H9 (cell line): Measurements from ENCODE around the gene SERTAD2. TPM values are rescaled to one million over a fixed set of nuclear protein-coding genes. Genes with fewer than 3 reads are reported as not detected.
A peak's percentile ranks its signal among the peaks of the same experiment; 100 is the strongest.

Source experiments
- DNase-seq: peaks from one replicate; pipeline ENCODE4 v3.0.0-alpha.2; 2017
- H2AFZ ChIP-seq: one replicate; pipeline ENCODE4 v1.6.1; 2013; ENCODE audit warnings: mild to moderate bottlenecking, low read length, control low read depth, moderate library complexity
- H2AK5ac ChIP-seq: 2 replicates; pipeline ENCODE4 v1.6.1; 2013; ENCODE audit warnings: low read length, control low read depth, mixed read lengths; ENCODE audit not compliant: insufficient read length
- H2BK120ac ChIP-seq: one replicate; pipeline ENCODE4 v1.6.1; 2013; ENCODE audit warnings: low read depth, mild to moderate bottlenecking, low read length, control low read depth, inconsistent platforms; ENCODE audit not compliant: poor library complexity, severe bottlenecking
- H2BK12ac ChIP-seq: 2 replicates; pipeline ENCODE4 v1.6.1; 2013; ENCODE audit warnings: low read length, control low read depth, mixed read lengths, low read depth; ENCODE audit not compliant: insufficient read length
- H2BK15ac ChIP-seq: 2 replicates; pipeline ENCODE4 v1.6.1; 2013; ENCODE audit warnings: low read depth, low read length, control low read depth
- H2BK20ac ChIP-seq: one replicate; pipeline ENCODE4 v1.6.1; 2013; ENCODE audit warnings: low read depth, mild to moderate bottlenecking, low read length, control low read depth, inconsistent platforms; ENCODE audit not compliant: poor library complexity, severe bottlenecking
- H2BK5ac ChIP-seq: 2 replicates; pipeline ENCODE4 v1.6.1; 2013; ENCODE audit warnings: low read length, control low read depth, mixed read lengths; ENCODE audit not compliant: insufficient read length
- H3K14ac ChIP-seq: 2 replicates; pipeline ENCODE4 v1.6.1; 2013; ENCODE audit warnings: low read length, control low read depth; ENCODE audit not compliant: insufficient read depth
- H3K18ac ChIP-seq: 2 replicates; pipeline ENCODE4 v1.6.1; 2013; ENCODE audit warnings: low read depth, mild to moderate bottlenecking, mixed read lengths, low read length, control low read depth; ENCODE audit not compliant: insufficient read length
- H3K23ac ChIP-seq: 2 replicates; pipeline ENCODE4 v1.6.1; 2013; ENCODE audit warnings: low read length, control low read depth, mixed read lengths, low read depth; ENCODE audit not compliant: insufficient read length
- H3K23me2 ChIP-seq: 2 replicates; pipeline ENCODE4 v1.6.1; 2013; ENCODE audit warnings: low read depth, mild to moderate bottlenecking, mixed read lengths, low read length, control low read depth; ENCODE audit not compliant: insufficient read length, poor library complexity, severe bottlenecking
- H3K27ac ChIP-seq: 2 replicates; pipeline ENCODE4 v1.5.1; 2013; ENCODE audit warnings: low read length, control low read depth, mixed read lengths, low read depth; ENCODE audit not compliant: insufficient read length
- H3K27me3 ChIP-seq: 2 replicates; pipeline ENCODE4 v1.6.1; 2013; ENCODE audit warnings: low read length, control low read depth, inconsistent platforms; ENCODE audit not compliant: insufficient read depth
- H3K4ac ChIP-seq: 2 replicates; pipeline ENCODE4 v1.6.1; 2013; ENCODE audit warnings: low read depth, mild to moderate bottlenecking, control low read depth, inconsistent platforms, low read length, moderate library complexity
- H3K4me1 ChIP-seq: 2 replicates; pipeline ENCODE4 v1.6.1; 2013; ENCODE audit warnings: low read length, control low read depth, inconsistent platforms; ENCODE audit not compliant: insufficient read depth
- H3K4me2 ChIP-seq: 2 replicates; pipeline ENCODE4 v1.6.1; 2013; ENCODE audit warnings: low read length, control low read depth, mixed read lengths; ENCODE audit not compliant: insufficient read length, insufficient read depth
- H3K56ac ChIP-seq: 2 replicates; pipeline ENCODE4 v1.6.1; 2013; ENCODE audit warnings: low read depth, mild to moderate bottlenecking, mixed read lengths, low read length, control low read depth; ENCODE audit not compliant: insufficient read length
- H3K79me1 ChIP-seq: 2 replicates; pipeline ENCODE4 v1.6.1; 2013; ENCODE audit warnings: low read depth, mild to moderate bottlenecking, moderate library complexity, low read length, control low read depth, inconsistent platforms; ENCODE audit not compliant: insufficient read depth, poor library complexity, severe bottlenecking
- H3K79me2 ChIP-seq: 2 replicates; pipeline ENCODE4 v1.6.1; 2013; ENCODE audit warnings: low read length, control low read depth, inconsistent platforms; ENCODE audit not compliant: insufficient read depth
- H3K9ac ChIP-seq: 2 replicates; pipeline ENCODE4 v1.6.1; 2013; ENCODE audit warnings: low read length, control low read depth, mixed read lengths; ENCODE audit not compliant: insufficient read length; ENCODE audit errors: extremely low read depth
- H3K9me3 ChIP-seq: one replicate; pipeline ENCODE4 v1.6.1; 2013; ENCODE audit warnings: low read depth, low read length, inconsistent platforms; ENCODE audit not compliant: control insufficient read depth
- H3T11ph ChIP-seq: one replicate; pipeline ENCODE4 v1.6.1; 2013; ENCODE audit warnings: mild to moderate bottlenecking, low read length, control low read depth, inconsistent platforms
- H4K20me1 ChIP-seq: one replicate; pipeline ENCODE4 v1.6.1; 2013; ENCODE audit not compliant: control insufficient read depth, insufficient read length, insufficient read depth
- H4K5ac ChIP-seq: 2 replicates; pipeline ENCODE4 v1.6.1; 2013; ENCODE audit warnings: low read depth, mild to moderate bottlenecking, mixed read lengths, low read length, control low read depth; ENCODE audit not compliant: insufficient read length
- H4K8ac ChIP-seq: replicated peaks from 2 replicates; pipeline ENCODE4 v1.6.1; 2013; ENCODE audit warnings: low read length, control low read depth, mixed read lengths, low read depth; ENCODE audit not compliant: insufficient read length
- H4K91ac ChIP-seq: 2 replicates; pipeline ENCODE4 v1.6.1; 2013; ENCODE audit warnings: low read depth, mild to moderate bottlenecking, moderate library complexity, mixed read lengths, low read length, control low read depth; ENCODE audit not compliant: insufficient read length
- H3K27ac Mint-ChIP-seq, 3 experiments: 2 replicates in 2 of 3; 3 replicates in 1 of 3; pipeline ENCODE4 v1.8.0; 2020 to 2021; ENCODE audit warnings: mixed read lengths in 3 of 3, mild to moderate bottlenecking in 1 of 3, moderate library complexity in 1 of 3
- H3K27me3 Mint-ChIP-seq: 2 replicates; pipeline ENCODE4 v1.8.0; 2021; ENCODE audit warnings: low read depth, mild to moderate bottlenecking, moderate library complexity, mixed read lengths
- H3K36me3 Mint-ChIP-seq, 3 experiments: 2 replicates in 2 of 3; 3 replicates in 1 of 3; pipeline ENCODE4 v1.8.0; 2020 to 2021; ENCODE audit warnings: low read depth in 3 of 3, mixed read lengths in 3 of 3; ENCODE audit not compliant: insufficient read depth in 1 of 3
- H3K4me1 Mint-ChIP-seq, 2 experiments: 2 replicates each; pipeline ENCODE4 v1.8.0; 2020; ENCODE audit warnings: mixed read lengths in 2 of 2
- H3K4me3 Mint-ChIP-seq, 2 experiments: 2 replicates in 1 of 2; 3 replicates in 1 of 2; pipeline ENCODE4 v1.8.0; 2020 to 2021; ENCODE audit warnings: mild to moderate bottlenecking in 2 of 2, mixed read lengths in 2 of 2, moderate library complexity in 1 of 2
- H3K9me3 Mint-ChIP-seq, 2 experiments: 2 replicates in 1 of 2; 3 replicates in 1 of 2; pipeline ENCODE4 v1.8.0; 2020; ENCODE audit warnings: mild to moderate bottlenecking in 2 of 2, mixed read lengths in 2 of 2, moderate library complexity in 1 of 2
- WGBS: extraction: QIAGEN DNeasy Blood & Tissue Kit; methylation state at CpG from one replicate; pipeline ENCODE4 v1.1.7; 2013; ENCODE audit warnings: missing lambda C conversion rate, low lambda C conversion rate, mixed read lengths; ENCODE audit not compliant: insufficient read length; ENCODE audit errors: extremely low coverage; 5-methylcytosine and 5-hydroxymethylcytosine counted together
- total RNA-seq: library from RNA; stranded (reverse); gene quantifications from 2 replicates; pipeline ENCODE4 v1.2.1, GENCODE V29; 2021
- TF ChIP-seq, protein P1 (sequence below): fragments of 200-600 bp; sonication (generic); conservative IDR thresholded peaks from 3 replicates; pipeline ENCODE4 v1.8.0; 2021; ENCODE audit warnings: antibody characterized with exemption, mild to moderate bottlenecking

The SERTAD2 gene
- total RNA-seq, 1 experiment from 2014 or later = 3.5 TPM

DNA sequence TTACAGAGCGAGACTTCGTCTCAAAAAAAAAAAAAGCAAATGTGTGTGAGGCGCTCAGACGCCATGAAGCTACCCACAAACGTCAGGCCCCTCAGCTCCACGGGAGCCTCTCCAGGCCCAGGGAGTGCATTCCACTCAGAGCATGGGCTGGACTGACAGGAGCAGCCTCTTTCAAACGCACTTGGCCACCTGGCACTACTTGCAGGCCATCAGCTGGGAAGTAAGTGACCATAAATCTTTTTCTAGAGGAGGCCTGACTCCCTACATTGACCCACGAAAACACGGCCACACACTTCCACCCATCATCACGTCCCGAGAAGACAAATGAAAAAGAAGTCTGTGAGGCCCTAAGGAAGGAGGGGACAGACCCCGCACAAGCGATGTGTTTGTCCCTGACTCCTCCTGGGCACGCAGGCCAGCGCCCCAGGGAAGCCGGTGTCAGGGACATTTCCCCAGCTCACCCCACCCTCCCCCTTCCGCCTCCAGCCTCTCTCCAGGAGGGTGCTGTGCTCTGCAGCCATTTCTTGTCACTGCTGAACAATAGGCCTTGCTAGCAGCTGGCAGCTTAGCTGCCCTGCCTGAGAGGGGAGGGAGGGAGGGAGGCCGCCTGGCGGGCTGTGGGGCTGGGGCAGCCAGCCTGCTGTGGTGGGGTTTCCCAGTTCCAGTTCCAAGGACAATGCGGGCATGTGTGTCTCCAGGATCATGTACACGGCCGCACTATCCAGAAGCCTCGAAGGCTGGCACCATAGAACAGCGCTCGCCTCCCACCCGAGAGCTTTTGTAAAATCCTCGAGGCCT is 26.6 kb downstream of the SERTAD2 start:
- H3K4ac ChIP-seq = no peak overlapping the region
- no peaks in the 10 kb centered on the region for H3K27me3 ChIP-seq
- no peak overlapping the region for H4K91ac ChIP-seq
- H3K14ac ChIP-seq = no peak overlapping the region
- no peak overlapping the region for H4K8ac ChIP-seq
- Mint-ChIP-seq H3K27ac (no peak overlapping the region), H3K36me3 (peaks cover 0 to 6% (median 0%) of the 10 kb centered on the region in 3 experiments; a peak in 1 of 7 replicates), H3K9me3 (no peaks in the 10 kb centered on the region), H3K4me3 (no peak overlapping the region), H3K27me3 (peaks cover 4% of the 10 kb centered on the region), H3K4me1 (peaks cover 27 to 46% of the 10 kb centered on the region in 2 experiments)
- H2BK15ac ChIP-seq = no peak overlapping the region
- no peak overlapping the region for H2AFZ ChIP-seq
- no peak overlapping the region for H3K9ac ChIP-seq
- no peak overlapping the region for H3K4me2 ChIP-seq
- no peak overlapping the region for H3K27ac ChIP-seq
- no peak overlapping the region for H2BK12ac ChIP-seq
- H3K79me1 ChIP-seq = no peaks in the 10 kb centered on the region
- no peaks in the 10 kb centered on the region for H4K20me1 ChIP-seq
- H2BK20ac ChIP-seq = no peak overlapping the region
- H3K9me3 ChIP-seq = no peaks in the 10 kb centered on the region
- H3K18ac ChIP-seq = no peak overlapping the region
- no peaks in the 10 kb centered on the region for H3K4me1 ChIP-seq
- no peaks in the 10 kb centered on the region for H3K79me2 ChIP-seq
- no peak overlapping the region for H2BK120ac ChIP-seq
- DNase-seq = peak; percentile 57
- H2BK5ac ChIP-seq = no peak overlapping the region
- H3T11ph ChIP-seq = no peak overlapping the region
- H4K5ac ChIP-seq = no peak overlapping the region
- no peak overlapping the region for H3K23ac ChIP-seq
- H3K23me2 ChIP-seq = no peaks in the 10 kb centered on the region
- WGBS = no CpG with 5 or more reads among the region's 27 CpGs
- no peak overlapping the region for H3K56ac ChIP-seq
- H2AK5ac ChIP-seq = no peak overlapping the region
- TF ChIP-seq, protein P1, sequence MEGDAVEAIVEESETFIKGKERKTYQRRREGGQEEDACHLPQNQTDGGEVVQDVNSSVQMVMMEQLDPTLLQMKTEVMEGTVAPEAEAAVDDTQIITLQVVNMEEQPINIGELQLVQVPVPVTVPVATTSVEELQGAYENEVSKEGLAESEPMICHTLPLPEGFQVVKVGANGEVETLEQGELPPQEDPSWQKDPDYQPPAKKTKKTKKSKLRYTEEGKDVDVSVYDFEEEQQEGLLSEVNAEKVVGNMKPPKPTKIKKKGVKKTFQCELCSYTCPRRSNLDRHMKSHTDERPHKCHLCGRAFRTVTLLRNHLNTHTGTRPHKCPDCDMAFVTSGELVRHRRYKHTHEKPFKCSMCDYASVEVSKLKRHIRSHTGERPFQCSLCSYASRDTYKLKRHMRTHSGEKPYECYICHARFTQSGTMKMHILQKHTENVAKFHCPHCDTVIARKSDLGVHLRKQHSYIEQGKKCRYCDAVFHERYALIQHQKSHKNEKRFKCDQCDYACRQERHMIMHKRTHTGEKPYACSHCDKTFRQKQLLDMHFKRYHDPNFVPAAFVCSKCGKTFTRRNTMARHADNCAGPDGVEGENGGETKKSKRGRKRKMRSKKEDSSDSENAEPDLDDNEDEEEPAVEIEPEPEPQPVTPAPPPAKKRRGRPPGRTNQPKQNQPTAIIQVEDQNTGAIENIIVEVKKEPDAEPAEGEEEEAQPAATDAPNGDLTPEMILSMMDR = 0 out of 3 replicates have a peak, but pooled peaks have one; percentile 9
